H1 (cell line): ENCODE results near the gene STEAP3. TPM values are rescaled to one million over a fixed set of nuclear protein-coding genes. Genes with fewer than 3 reads are reported as not detected.

Source experiments
- ASH2L ChIP-seq: fragments of 200-600, 300-600 bp; sonication (generic); IDR thresholded peaks from one replicate; pipeline ENCODE4 v1.7.1; 2017; ENCODE audit warnings: low read length
- ATF3 ChIP-seq: IDR thresholded peaks from 2 replicates; pipeline ENCODE4 v1.6.1; 2011; ENCODE audit warnings: low read depth, mild to moderate bottlenecking, low read length; ENCODE audit not compliant: insufficient read depth
- BACH1 ChIP-seq: IDR thresholded peaks from 2 replicates; pipeline ENCODE4 v1.6.1; 2012; ENCODE audit warnings: low read length, improper control_type of control experiment
- CHD7 ChIP-seq: fragments of 300-600 bp; sonication (generic); IDR thresholded peaks from 2 replicates; pipeline ENCODE4 v1.7.1; 2012; ENCODE audit warnings: low read length, moderate library complexity, mild to moderate bottlenecking, inconsistent platforms; ENCODE audit not compliant: insufficient replicate concordance
- CTBP2 ChIP-seq: IDR thresholded peaks from 2 replicates; pipeline ENCODE4 v1.7.0; 2011; ENCODE audit warnings: borderline replicate concordance, mild to moderate bottlenecking, moderate library complexity, mixed read lengths, low read length; ENCODE audit not compliant: insufficient read depth, insufficient read length
- PHF8 ChIP-seq: fragments of 200-600 bp; sonication (generic); conservative IDR thresholded peaks from 2 replicates; pipeline ENCODE4 v1.7.1; 2012; ENCODE audit warnings: low read depth, mild to moderate bottlenecking, inconsistent platforms, low read length, moderate library complexity
- POLR2A ChIP-seq, 2 experiments: IDR thresholded peaks; 1 replicate in 1 of 2; 2 replicates in 1 of 2; pipeline ENCODE4 v1.6.1; 2011; ENCODE audit warnings: low read depth in 2 of 2, low read length in 2 of 2, mild to moderate bottlenecking in 2 of 2; ENCODE audit errors: control extremely low read depth in 1 of 2
- RXRA ChIP-seq: IDR thresholded peaks from 2 replicates; pipeline ENCODE4 v1.6.1; 2011; ENCODE audit warnings: low read depth, mild to moderate bottlenecking, low read length, moderate library complexity; ENCODE audit not compliant: insufficient read depth
- SRF ChIP-seq: IDR thresholded peaks from 2 replicates; pipeline ENCODE4 v1.6.1; 2011; ENCODE audit warnings: mild to moderate bottlenecking, low read depth, low read length, moderate library complexity
- TAF7 ChIP-seq: optimal IDR thresholded peaks from 2 replicates; pipeline ENCODE3; 2011; ENCODE audit warnings: low read depth, mild to moderate bottlenecking, inconsistent platforms, low read length, moderate library complexity, borderline replicate concordance
- polyA plus RNA-seq, 7 experiments: library from polyadenylated mRNA; depleted of rRNA in 3 of 7; stranded (reverse) in 5 of 7; unstranded in 2 of 7; fragments of >200 nt in 5 of 7; fragments of 200-250 nt in 2 of 7; gene quantifications; 1 replicate in 5 of 7; 2 replicates in 1 of 7; 4 replicates in 1 of 7; pipeline versions ENCODE4 v1.2.1 to v1.2.3, GENCODE V29; 2011 to 2013; ENCODE audit warnings: missing spikeins in 2 of 7, mixed read lengths in 2 of 7
- total RNA-seq: library from RNA; stranded (reverse); fragmentation: NEBNext Ultra II Directional; extraction: Animal tissue kit (Norgen Biotek cat#: 25700); gene quantifications from 2 replicates; pipeline ENCODE4 v1.2.1, GENCODE V29; 2021

The STEAP3 gene
- total and polyA plus RNA-seq, 2 of the 8 experiments (the other 6 are each of a cell fraction or from before 2014, with no cell fraction given) = 21.7 to 27.9 TPM

GRCh38 chr2:119259296-119259860 is 35.7 kb downstream of the STEAP3 start (continued):
- TF ChIP-seq CHD7 (no peak), ASH2L (no peak), TAF7 (no peak), SRF (no peak), PHF8 (no peak), CTBP2 (no peak), RXRA (no peak), ATF3 (no peak), POLR2A (IDR thresholded peaks at IDR 0.05; ENCODE audit: control extremely low read depth in 1 of 2, low read depth in 2 of 2, low read length in 2 of 2) (no peak), BACH1 (no peak)
